OCI-LY7 (cell line): ENCODE data around the gene PFAS. TPM values are rescaled to one million over a fixed set of nuclear protein-coding genes. Genes with fewer than 3 reads are reported as not detected.

Source experiments
- BruUV-seq: library from RNA; stranded (reverse); fragments of 400-500 nt; replicated peaks from 2 replicates; lab custom pipeline; 2021; lab: Mats Ljungman, UMichigan
- CTCF ChIA-PET: fragments of 300-600 bp; sonication (Branson Sonifier 250); formaldehyde crosslinking; loops from one replicate; lab custom pipeline; 2022; ENCODE audit warnings: antibody characterized with exemption; ENCODE audit not compliant: unreplicated experiment; lab: Charles Lee
- POLR2A ChIA-PET: fragments of 300-600 bp; sonication (Branson Sonifier 250); formaldehyde crosslinking; loops from one replicate; lab custom pipeline; 2022; ENCODE audit warnings: antibody characterized with exemption; lab: Charles Lee
- DNase-seq: peaks from one replicate; pipeline ENCODE4 v3.0.0-alpha.2; 2015; ENCODE audit warnings: low spot score
- H2AFZ ChIP-seq: fragments of 200-600 bp; sonication (generic), shearing (Covaris generic); 2 replicates; pipeline ENCODE4 v1.6.1; 2014; ENCODE audit warnings: mild to moderate bottlenecking, antibody characterized with exemption, low read length, moderate library complexity
- H3K27ac ChIP-seq: fragments of 200-600 bp; sonication (generic); 2 replicates; pipeline ENCODE4 v1.5.1; 2014; ENCODE audit warnings: mixed run types, low read depth, mild to moderate bottlenecking, moderate library complexity, low read length, inconsistent platforms; ENCODE audit not compliant: poor library complexity, severe bottlenecking
- H3K36me3 ChIP-seq: fragments of 200-600 bp; sonication (generic); 2 replicates; pipeline ENCODE4 v1.6.1; 2014; ENCODE audit warnings: mild to moderate bottlenecking, antibody characterized with exemption, low read length, moderate library complexity, mixed read lengths; ENCODE audit not compliant: insufficient read depth
- H3K4me1 ChIP-seq: fragments of 200-600 bp; sonication (generic); 2 replicates; pipeline ENCODE4 v1.5.1; 2014; ENCODE audit warnings: mild to moderate bottlenecking, low read length; ENCODE audit not compliant: insufficient read depth, poor library complexity, severe bottlenecking
- H3K4me2 ChIP-seq: fragments of 200-600 bp; sonication (generic); 2 replicates; pipeline ENCODE4 v1.6.1; 2014; ENCODE audit warnings: mild to moderate bottlenecking, low read length
- H3K4me3 ChIP-seq: fragments of 200-600 bp; sonication (generic); 2 replicates; pipeline ENCODE4 v1.5.1; 2014; ENCODE audit warnings: mild to moderate bottlenecking, low read depth, low read length; ENCODE audit not compliant: poor library complexity, severe bottlenecking
- H3K79me2 ChIP-seq: fragments of 200-600 bp; sonication (generic); 2 replicates; pipeline ENCODE4 v1.6.1; 2016; ENCODE audit warnings: low read depth, mild to moderate bottlenecking, low read length, moderate library complexity, mixed read lengths; ENCODE audit not compliant: insufficient read depth
- H3K9me2 ChIP-seq: fragments of 200-600 bp; sonication (generic); 2 replicates; pipeline ENCODE4 v1.6.1; 2016; ENCODE audit warnings: mild to moderate bottlenecking, low read length, mixed read lengths; ENCODE audit not compliant: insufficient read depth
- H3K9me3 ChIP-seq: fragments of 200-600 bp; sonication (generic); 2 replicates; pipeline ENCODE4 v1.6.1; 2014; ENCODE audit warnings: mild to moderate bottlenecking, mixed run types, low read length, mixed read lengths
- H4K20me1 ChIP-seq: fragments of 200-600 bp; sonication (generic); 2 replicates; pipeline ENCODE4 v1.6.1; 2014; ENCODE audit warnings: mild to moderate bottlenecking, antibody characterized with exemption, low read length, moderate library complexity, mixed read lengths; ENCODE audit not compliant: insufficient read depth
- EZH2phosphoT487 ChIP-seq: fragments of 200-600 bp; sonication (generic); IDR thresholded peaks from 2 replicates; pipeline ENCODE4 v1.6.1; 2018; ENCODE audit warnings: low read depth, borderline replicate concordance, mild to moderate bottlenecking, mixed run types, antibody characterized with exemption, low read length, moderate library complexity, mixed read lengths
- intact Hi-C: fragments of 100-400 bp; cut with micrococcal nuclease; formaldehyde crosslinking; loops from one replicate; pipeline ENCODE4 v1.10.0; 2022; ENCODE audit not compliant: unreplicated experiment
- total RNA-seq, 2 experiments: library from RNA; depleted of rRNA in 1 of 2; stranded (reverse); fragments of >200 nt in 1 of 2; shearing (Covaris generic) in 1 of 2; gene quantifications; 2 replicates each; pipeline ENCODE4 v1.2.3, GENCODE V29; 2014 to 2022
- TF ChIP-seq, protein P1 (sequence below): fragments of 200-600 bp; sonication (generic); conservative IDR thresholded peaks from 2 replicates; pipeline ENCODE4 v1.5.1; 2014; ENCODE audit warnings: mild to moderate bottlenecking, antibody characterized with exemption, low read length, moderate library complexity, mixed read lengths

PFAS gene
- total RNA-seq, 2 experiments from 2014 or later: 114 to 180 TPM

DNA sequence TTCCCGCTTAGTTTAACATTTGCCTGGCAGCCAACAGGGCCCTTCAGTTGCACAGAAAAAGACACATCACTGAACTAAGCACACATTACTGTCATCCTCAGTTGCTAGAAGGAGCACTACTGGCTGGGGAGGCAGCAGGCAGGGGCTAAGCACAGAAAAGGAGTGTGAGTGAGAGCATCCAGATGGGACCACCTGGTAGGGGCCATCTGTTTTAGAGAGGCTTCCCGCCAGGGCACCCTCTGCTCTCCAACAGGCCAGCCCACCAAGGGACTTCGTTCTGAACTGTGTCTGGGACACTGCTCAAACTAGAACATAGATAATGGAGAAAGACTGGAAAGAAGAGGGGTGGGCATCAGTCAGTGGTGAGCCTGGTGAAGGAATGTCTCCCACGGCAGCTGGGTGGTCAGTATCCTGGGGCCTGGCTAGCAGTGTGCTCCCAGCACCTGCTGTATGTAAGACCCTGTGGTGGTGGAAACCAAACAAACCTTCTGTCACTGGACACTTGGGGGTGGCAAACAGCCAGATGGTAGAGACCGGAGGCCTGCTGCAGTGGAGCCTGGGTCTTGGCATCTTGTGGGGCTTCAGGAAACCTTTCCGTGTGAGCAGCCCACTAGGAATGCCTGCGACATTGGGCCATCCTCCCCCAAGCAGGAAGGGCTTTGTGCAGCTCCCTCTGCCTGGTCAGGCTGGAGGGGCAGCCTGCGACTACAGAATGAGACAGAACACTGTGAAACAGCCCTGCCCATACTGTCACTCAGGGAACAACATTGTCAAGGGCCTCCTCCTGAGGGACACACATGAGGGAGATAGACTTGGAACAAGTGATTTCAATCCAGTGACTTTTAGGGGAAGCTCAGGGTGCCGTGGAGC lies 26.6 kb downstream of the PFAS start:
- no peak overlapping the region for H2AFZ ChIP-seq
- ChIA-PET CTCF (no interaction called here), POLR2A (interaction anchor here (0.6 kb wide), 1 partner anchor 462 kb away, joined by 3 read pairs; no protein-coding TSS in a partner anchor)
- no peak overlapping the region for H3K4me3 ChIP-seq
- H3K9me2 ChIP-seq: no peaks in the 10 kb centered on the region
- H3K4me1 ChIP-seq: no peaks in the 10 kb centered on the region
- no peak for DNase-seq
- no peaks in the 10 kb centered on the region for H4K20me1 ChIP-seq
- H3K27ac ChIP-seq: no peak overlapping the region
- TF ChIP-seq, protein P1, sequence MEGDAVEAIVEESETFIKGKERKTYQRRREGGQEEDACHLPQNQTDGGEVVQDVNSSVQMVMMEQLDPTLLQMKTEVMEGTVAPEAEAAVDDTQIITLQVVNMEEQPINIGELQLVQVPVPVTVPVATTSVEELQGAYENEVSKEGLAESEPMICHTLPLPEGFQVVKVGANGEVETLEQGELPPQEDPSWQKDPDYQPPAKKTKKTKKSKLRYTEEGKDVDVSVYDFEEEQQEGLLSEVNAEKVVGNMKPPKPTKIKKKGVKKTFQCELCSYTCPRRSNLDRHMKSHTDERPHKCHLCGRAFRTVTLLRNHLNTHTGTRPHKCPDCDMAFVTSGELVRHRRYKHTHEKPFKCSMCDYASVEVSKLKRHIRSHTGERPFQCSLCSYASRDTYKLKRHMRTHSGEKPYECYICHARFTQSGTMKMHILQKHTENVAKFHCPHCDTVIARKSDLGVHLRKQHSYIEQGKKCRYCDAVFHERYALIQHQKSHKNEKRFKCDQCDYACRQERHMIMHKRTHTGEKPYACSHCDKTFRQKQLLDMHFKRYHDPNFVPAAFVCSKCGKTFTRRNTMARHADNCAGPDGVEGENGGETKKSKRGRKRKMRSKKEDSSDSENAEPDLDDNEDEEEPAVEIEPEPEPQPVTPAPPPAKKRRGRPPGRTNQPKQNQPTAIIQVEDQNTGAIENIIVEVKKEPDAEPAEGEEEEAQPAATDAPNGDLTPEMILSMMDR: no peak
- no peak for TF ChIP-seq EZH2phosphoT487
- H3K79me2 ChIP-seq: no peaks in the 10 kb centered on the region
- H3K9me3 ChIP-seq: no peaks in the 10 kb centered on the region
- H3K36me3 ChIP-seq: peaks cover 21% of the 10 kb centered on the region
- no peak overlapping the region for H3K4me2 ChIP-seq
- BruUV-seq: no TSS peak
- intact Hi-C loops: no loop called here

DNA sequence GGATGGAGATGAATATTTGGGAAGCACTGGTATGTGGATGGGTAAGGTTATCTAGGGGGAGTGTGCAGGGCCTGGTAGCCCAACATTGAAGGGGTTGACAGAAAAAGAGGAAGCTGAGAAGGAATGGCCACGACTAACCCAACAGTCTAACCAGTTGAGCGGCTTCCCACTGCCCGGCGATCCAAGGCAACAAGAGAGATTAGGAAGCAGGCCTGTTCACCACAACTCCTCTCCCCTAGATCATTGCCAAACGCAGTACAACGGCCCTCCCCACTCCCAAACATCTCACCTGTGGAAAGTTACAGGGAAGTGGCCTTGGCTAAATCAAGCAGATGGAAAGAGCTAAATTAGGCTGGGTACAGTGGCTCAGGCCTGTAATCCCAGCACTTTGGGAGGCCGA lies 28.2 kb downstream of the PFAS start:
- TSS peak; percentile 56 for BruUV-seq
- H3K4me1 ChIP-seq: no peaks in the 10 kb centered on the region
- intact Hi-C loops: no loop called here
- no peaks in the 10 kb centered on the region for H3K79me2 ChIP-seq
- no peaks in the 10 kb centered on the region for H3K9me2 ChIP-seq
- TF ChIP-seq, protein P1: no peak
- TF ChIP-seq EZH2phosphoT487: no peak
- H3K27ac ChIP-seq: no peak overlapping the region
- no peaks in the 10 kb centered on the region for H3K9me3 ChIP-seq
- peaks cover 11% of the 10 kb centered on the region; the same call in 1 of the 2 replicates for H3K36me3 ChIP-seq
- CTCF ChIA-PET: no interaction called here
- no peaks in the 10 kb centered on the region for H4K20me1 ChIP-seq
- H3K4me3 ChIP-seq: no peak overlapping the region
- H3K4me2 ChIP-seq: no peak overlapping the region
- no peak overlapping the region for H2AFZ ChIP-seq
- no peak for DNase-seq
- POLR2A ChIA-PET: interaction anchor here (0.6 to 0.7 kb wide), 2 partner anchors 8 to 47 kb away, joined by 3 to 11 read pairs; no protein-coding TSS in a partner anchor

DNA sequence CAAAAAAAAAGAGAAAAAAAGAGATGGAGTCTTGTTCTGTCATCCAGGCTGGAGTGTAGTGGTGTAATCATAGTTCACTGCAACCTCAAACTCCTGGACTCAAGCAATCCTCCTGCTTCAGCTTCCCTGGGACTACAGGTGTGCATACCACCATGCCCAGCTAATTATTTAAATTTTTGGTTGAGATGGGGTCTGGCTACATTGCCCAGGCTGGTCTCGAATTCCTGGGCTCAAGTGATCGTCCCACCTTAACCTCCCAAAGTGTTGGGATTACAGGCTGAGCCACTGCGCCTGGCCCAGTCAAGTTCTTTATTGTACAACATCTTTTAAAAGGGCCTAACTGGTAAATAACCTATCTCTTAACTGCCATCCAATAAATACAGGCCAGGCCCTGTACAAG lies 33.3 kb downstream of the PFAS start:
- Histone ChIP-seq H3K4me1 (peaks cover 14% of the 10 kb centered on the region), H2AFZ (no peak overlapping the region), H3K36me3 (no peaks in the 10 kb centered on the region), H3K27ac (no peak overlapping the region), H3K79me2 (no peaks in the 10 kb centered on the region), H3K9me3 (no peaks in the 10 kb centered on the region), H3K9me2 (no peaks in the 10 kb centered on the region), H3K4me3 (no peak overlapping the region), H3K4me2 (no peak overlapping the region), H4K20me1 (no peaks in the 10 kb centered on the region)
- ChIA-PET POLR2A (no interaction called here), CTCF (no interaction called here)
- no TSS peak for BruUV-seq
- DNase-seq: no peak
- TF ChIP-seq, protein P1: no peak
- TF ChIP-seq EZH2phosphoT487: no peak
- intact Hi-C loops: no loop called here
